H54 (cell line): Measurements from ENCODE around the gene BPIFB2.

Experiments
- DNase-seq: peaks from one replicate; pipeline ENCODE4 v3.0.0; 2011; ENCODE audit warnings: low spot score, mixed read lengths; ENCODE audit not compliant: insufficient read length
- FAIRE-seq: peaks from 3 replicates; lab custom pipeline; 2011; peaks lifted over from hg19 to GRCh38; lab: Jason Lieb, UNC
- POLR2A ChIP-seq: IDR thresholded peaks from 2 replicates; pipeline ENCODE4 v1.6.1; 2011; ENCODE audit warnings: low read depth, mild to moderate bottlenecking, low read length

The BPIFB2 gene

GRCh38 chr20:33072362-33072761 lies 64.9 kb downstream of the BPIFB2 start:
- no peak for TF ChIP-seq POLR2A
- FAIRE-seq: no peak

GRCh38 chr20:33072813-33073212 lies 65.3 kb downstream of the BPIFB2 start:
- FAIRE-seq: no peak
- TF ChIP-seq POLR2A: no peak
- DNase-seq: no peak

More at GRCh38 chr20:33072362-33072761, 64.9 kb downstream of the BPIFB2 start:
- DNase-seq: no peak
